Measurements from ENCODE around the gene XPO1. TPM values are rescaled to one million over a fixed set of nuclear protein-coding genes. Genes with fewer than 3 reads are reported as not detected.

The XPO1 gene
- total and polyA plus RNA-seq, 2 donors (not counting 3 experiments of a cell fraction or from before 2014, with no cell fraction given) = 46.7 to 166 TPM

DNA sequence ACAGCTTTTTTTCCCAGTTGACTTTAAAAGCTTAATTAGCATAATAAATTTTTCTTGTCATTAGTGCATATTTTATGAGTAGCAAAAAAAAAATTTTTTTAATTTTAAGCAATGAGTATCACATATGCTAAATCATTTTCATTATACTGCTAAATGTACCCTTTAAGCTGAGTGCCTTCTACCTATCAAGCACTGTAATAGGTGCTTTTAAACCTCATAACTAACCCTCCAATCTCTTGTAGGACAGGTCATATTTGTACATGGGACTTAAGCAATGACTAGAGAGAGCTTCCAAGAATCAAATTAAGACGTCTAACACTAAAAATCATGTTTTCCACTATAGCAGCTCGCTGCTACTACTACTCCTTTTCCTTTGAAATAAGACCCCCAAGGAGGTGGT lies 7.4 kb downstream of the XPO1 start:
- Histone ChIP-seq H3K4me2 (ENCODE audit: insufficient read depth, low read length) (no peak overlapping the region), H3K4me1 (ENCODE audit: control insufficient read depth, extremely low read depth, insufficient read depth, low read length) (peaks cover 21% of the 10 kb centered on the region), H3K27ac (ENCODE audit: insufficient read depth, low read depth, low read length) (no peak overlapping the region), H3K9ac (replicated peaks; ENCODE audit: extremely low read depth, insufficient read depth, low read length) (no peak overlapping the region), H3K9me3 (replicated peaks; ENCODE audit: control insufficient read depth, insufficient read depth, low read length) (no peaks in the 10 kb centered on the region), H3K27me3 (ENCODE audit: control insufficient read depth in 2 of 2, insufficient read depth in 2 of 2, low read length in 2 of 2) (no peaks in the 10 kb centered on the region), H3K79me2 (ENCODE audit: control insufficient read depth, insufficient read depth, low read length) (peaks cover 99% of the 10 kb centered on the region), H3K9me1 (replicated peaks; ENCODE audit: control insufficient read depth, extremely low read depth, insufficient read depth, low read length) (no peaks in the 10 kb centered on the region), H4K20me1 (replicated peaks; ENCODE audit: control insufficient read depth, extremely low read depth, insufficient read depth, low read length) (peaks cover 22% of the 10 kb centered on the region), H3K4me3 (replicated peaks in 1 of 3; ENCODE audit: insufficient read depth in 1 of 3, low read depth in 1 of 3, low read length in 3 of 3) (no peak overlapping the region), H3K36me3 (ENCODE audit: control insufficient read depth in 2 of 2, extremely low read depth in 1 of 2, insufficient read depth in 2 of 2, low read length in 2 of 2) (peaks cover 1 to 3% of the 10 kb centered on the region in 2 experiments), H2AFZ (ENCODE audit: low read depth, low read length) (no peak overlapping the region)
- TF ChIP-seq FOS (IDR thresholded peaks at IDR 0.05; ENCODE audit: borderline replicate concordance, insufficient read depth, low read length) = no peak
- TF ChIP-seq POLR2A (IDR thresholded peaks at IDR 0.05; ENCODE audit: low read depth, low read length) = no peak
- TF ChIP-seq POLR2AphosphoS5 (IDR thresholded peaks at IDR 0.05; ENCODE audit: insufficient read depth, low read depth, low read length) = no peak
- TF ChIP-seq, protein P1, sequence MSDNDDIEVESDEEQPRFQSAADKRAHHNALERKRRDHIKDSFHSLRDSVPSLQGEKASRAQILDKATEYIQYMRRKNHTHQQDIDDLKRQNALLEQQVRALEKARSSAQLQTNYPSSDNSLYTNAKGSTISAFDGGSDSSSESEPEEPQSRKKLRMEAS (IDR thresholded peaks at IDR 0.05; ENCODE audit: insufficient read depth, insufficient read length) = no peak
- no peak for TF ChIP-seq MYC (IDR thresholded peaks at IDR 0.05; ENCODE audit: low read depth, low read length)
- no peak for TF ChIP-seq JUN (IDR thresholded peaks at IDR 0.05; ENCODE audit: borderline replicate concordance, insufficient read depth, insufficient read length, low read depth)
- no peak for TF ChIP-seq CTCF (IDR thresholded peaks at IDR 0.05; ENCODE audit: extremely low read depth in 1 of 2, insufficient read depth in 1 of 2, low read depth in 1 of 2, low read length in 2 of 2)
- no peak for TF ChIP-seq EZH2 (IDR thresholded peaks at IDR 0.05; ENCODE audit: borderline replicate concordance, low read depth, low read length, severe bottlenecking)
- no peak for TF ChIP-seq GATA2 (IDR thresholded peaks at IDR 0.05; ENCODE audit: insufficient read depth, insufficient read length, low read depth, low read length)
- no peak for DNase-seq (ENCODE audit: low read depth, low spot score)
- ChIA-PET CTCF (no interaction called here), POLR2A (no interaction called here)
- no TSS peak for BruUV-seq (replicated peaks)
- intact Hi-C loops (cut with micrococcal nuclease) = loop anchor here (10.0 kb wide), 1 partner anchor 884 kb away; no protein-coding TSS in a partner anchor
- dilution Hi-C loops (cut with MboI; ENCODE audit: extremely low pct_ligation_motif_present, low sequenced_read_pairs) = no loop called here
- FAIRE-seq = no peak
